GM19025 (cell line): ENCODE results near the gene SLAMF8.
A peak's percentile ranks its signal among the peaks of the same experiment; 100 is the strongest.

Experiments
- ATAC-seq: cut with Tn5 transposase; IDR thresholded peaks from one replicate; pipeline ENCODE4 v1.9.1; 2021; ENCODE audit warnings: mild to moderate bottlenecking, low read depth, moderate library complexity; ENCODE audit not compliant: unreplicated experiment

SLAMF8 gene

GRCh38 chr1:159817276-159818041 is 9.2 kb upstream of the SLAMF8 start:
- no peak for ATAC-seq

DNA sequence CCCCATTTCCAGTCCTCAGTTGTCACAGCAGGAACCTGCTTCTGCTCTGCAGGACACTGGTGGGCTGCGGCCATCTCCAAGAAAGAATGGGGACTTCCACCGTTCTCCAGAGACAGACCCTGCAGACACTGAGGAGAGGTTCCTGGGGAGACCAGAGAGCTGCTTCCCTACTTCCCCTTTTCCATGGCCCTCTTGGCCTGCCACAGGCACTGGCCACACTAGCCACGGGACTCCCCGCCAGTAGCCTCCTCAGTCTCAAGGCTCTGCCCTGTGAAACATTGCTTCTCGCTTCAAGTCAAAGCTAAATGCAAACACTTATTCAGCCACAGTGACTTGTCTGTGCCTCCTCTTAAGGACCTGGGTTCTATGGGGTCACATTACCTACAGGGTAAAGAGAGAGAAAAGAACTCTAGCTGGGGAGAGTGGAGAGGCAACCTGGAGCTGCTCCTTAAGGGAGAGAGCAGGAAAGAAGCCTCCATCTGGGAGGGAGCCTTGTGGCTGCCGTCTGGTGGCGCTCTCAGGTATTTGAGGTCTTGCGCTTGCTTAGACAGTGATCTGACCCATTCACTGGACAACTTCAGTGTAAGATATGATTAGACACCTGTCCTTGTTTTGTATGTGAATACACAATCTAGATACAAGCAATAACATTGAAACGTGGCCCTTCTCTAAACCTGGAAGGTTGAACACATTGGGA is 5.4 kb upstream of the SLAMF8 start:
- ATAC-seq = no peak

- ATAC-seq = no peak
These were observed 3.3 kb upstream of the SLAMF8 start for GRCh38 chr1:159823406-159823805.

DNA sequence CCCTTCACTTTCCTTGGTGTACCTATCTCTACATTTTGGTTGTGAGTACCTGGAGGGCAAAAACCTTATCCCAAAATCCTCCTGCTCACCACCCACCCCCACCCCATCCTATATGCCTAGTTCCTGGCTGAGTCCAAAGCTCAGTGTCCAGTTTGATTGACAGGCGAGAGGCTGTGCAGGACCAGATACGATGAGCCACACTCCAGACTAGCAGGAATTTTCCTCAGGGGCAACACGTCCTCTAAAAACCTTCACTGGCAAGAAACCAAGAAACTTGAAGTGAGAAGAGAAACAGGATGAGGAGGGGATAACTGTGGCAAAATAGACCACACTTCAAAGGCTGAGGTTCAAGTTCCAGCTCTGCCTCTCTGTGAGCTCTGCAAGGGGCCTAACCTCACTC is 1.1 kb upstream of the SLAMF8 start:
- no peak for ATAC-seq

DNA sequence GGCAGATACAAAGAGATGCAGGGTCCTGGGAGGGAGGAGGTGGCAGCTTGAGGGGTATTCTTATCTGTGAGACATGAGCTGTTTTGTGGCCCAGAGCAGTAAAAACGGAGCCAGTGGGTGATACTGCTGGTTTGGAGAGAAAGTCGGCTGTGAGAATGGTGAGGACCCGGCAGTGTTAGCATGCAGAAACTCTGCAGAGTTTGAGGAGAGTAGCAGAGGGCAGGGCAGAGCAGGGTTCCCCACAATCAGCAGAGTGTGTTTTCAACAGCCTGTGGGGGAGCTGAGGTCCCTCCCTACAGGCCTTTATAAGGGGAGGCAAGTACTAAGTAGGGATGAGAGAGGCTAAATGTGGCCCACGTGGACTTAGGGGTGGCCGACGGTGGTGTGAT is 423 bp downstream of the SLAMF8 start:
- ATAC-seq = no peak

DNA sequence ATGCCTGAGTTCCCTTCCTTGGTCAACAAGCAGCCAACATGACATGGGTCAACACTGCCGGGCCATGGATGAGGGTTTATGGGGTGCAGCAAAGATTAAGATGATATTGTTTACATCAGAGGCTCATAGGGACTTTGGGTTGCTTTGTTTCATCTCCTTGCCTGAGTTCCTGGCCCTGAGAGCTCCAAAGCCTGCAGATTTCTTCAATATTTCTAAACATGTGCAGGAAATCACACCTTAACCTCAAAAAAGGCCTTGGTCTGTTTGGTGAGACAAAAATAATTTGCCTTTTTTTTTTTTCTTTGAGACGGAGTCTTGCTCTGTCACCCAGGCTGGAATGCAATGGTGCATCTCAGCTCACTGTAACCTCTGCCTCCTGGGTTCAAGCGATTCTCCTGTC is 876 bp downstream of the SLAMF8 start:
- no peak for ATAC-seq

DNA sequence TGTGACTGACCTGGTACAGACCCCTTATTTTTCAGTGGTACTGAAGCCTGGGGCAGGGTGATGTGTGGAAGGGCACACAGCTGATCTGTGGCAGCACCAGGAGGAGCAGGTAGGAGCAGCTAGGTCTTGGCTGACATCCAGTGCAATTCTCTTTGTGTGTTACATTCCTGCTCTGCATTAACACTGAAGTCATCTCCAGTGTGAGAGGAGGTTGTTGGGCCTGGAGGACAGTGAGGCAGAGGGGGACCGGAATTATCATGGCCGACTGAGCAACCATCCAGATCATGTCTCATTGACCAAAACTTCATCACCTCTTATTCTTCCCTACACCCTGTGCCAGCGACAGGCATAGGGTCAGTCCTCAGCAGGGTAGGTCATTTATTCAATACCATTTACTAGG is 1.5 kb downstream of the SLAMF8 start:
- ATAC-seq = no peak

GRCh38 chr1:159828581-159829272 is 2.1 kb downstream of the SLAMF8 start:
- no peak for ATAC-seq

- ATAC-seq = no peak
These were observed 2.6 kb downstream of the SLAMF8 start for GRCh38 chr1:159829273-159829634.

DNA sequence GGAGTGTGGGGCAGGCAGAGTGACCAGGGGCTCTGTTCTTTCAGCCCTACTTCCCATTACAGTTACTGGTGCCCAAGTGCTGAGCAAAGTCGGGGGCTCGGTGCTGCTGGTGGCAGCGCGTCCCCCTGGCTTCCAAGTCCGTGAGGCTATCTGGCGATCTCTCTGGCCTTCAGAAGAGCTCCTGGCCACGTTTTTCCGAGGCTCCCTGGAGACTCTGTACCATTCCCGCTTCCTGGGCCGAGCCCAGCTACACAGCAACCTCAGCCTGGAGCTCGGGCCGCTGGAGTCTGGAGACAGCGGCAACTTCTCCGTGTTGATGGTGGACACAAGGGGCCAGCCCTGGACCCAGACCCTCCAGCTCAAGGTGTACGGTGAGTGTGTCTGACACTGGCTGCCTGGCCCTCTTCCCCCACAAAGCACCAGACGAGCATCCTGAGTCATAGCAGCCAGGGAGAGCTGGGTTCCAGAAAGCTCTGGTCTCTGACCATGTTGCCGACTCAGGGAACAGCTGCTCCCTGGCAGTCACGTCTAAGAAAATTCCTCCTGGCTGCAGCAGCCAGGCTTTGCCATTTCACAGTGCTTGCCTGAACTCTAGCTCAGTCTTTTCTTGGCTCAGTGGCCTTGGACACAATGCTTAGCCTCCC is 3.3 kb downstream of the SLAMF8 start:
- ATAC-seq = no peak

GRCh38 chr1:159830722-159831121 is 4.0 kb downstream of the SLAMF8 start:
- no peak for ATAC-seq

- no peak for ATAC-seq
These were observed 4.9 kb downstream of the SLAMF8 start for GRCh38 chr1:159831412-159832141.

GRCh38 chr1:159832309-159832708 is 5.6 kb downstream of the SLAMF8 start:
- no peak for ATAC-seq

- ATAC-seq = no peak
These were observed 8.7 kb downstream of the SLAMF8 start for GRCh38 chr1:159835356-159835755.

DNA sequence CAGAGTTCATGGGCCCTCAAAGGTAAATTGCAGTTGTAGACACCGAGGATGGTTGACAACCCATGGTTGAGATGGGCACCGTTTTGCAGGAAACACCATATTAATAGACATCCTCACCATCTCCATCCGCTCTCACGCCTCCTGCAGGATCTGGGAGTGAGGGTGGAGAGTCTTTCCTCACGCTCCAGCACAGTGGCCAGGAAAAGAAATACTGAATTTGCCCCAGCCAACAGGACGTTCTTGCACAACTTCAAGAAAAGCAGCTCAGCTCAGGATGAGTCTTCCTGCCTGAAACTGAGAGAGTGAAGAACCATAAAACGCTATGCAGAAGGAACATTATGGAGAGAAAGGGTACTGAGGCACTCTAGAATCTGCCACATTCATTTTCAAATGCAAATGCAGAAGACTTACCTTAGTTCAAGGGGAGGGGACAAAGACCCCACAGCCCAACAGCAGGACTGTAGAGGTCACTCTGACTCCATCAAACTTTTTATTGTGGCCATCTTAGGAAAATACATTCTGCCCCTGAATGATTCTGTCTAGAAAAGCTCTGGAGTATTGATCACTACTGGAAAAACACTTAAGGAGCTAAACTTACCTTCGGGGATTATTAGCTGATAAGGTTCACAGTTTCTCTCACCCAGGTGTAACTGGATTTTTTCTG is 9.3 kb downstream of the SLAMF8 start:
- ATAC-seq = no peak

GRCh38 chr1:159838715-159839114 is 12.0 kb downstream of the SLAMF8 start:
- peak; percentile 34 for ATAC-seq

DNA sequence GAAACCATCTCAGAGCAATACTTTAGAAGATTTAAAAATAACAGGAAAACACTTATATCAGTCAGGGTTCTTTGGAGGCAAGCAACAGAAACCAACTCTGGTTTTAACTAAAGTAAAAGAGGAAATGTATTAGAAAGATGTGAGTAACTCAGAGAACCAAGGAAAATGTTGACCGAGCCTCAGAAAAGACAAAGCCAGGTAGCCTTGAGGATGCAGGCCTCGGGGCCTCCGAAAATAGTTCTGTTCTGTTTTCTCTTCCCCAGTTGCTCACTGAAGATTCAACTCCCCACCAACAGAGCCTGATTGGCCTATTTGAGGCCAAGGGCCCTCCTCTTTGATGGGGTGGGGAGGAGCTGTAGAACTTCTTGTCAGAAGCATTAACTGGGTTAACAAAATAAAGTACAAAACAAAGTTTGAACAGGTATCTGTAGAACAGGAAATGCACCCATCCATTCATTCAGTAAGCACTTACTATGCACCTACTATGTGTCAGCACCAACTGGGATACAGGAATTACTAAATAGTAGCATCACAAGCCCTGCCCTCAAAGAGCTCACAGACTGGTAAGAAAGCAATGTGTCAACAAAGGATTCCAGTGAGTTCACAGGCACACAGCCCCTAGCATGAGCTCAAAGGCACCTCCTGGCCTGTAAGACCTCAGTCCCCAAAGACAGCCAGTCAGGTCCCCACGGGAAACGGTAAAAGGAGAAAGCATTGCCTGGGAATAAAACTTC is 12.6 kb downstream of the SLAMF8 start:
- ATAC-seq = peak; percentile 56

DNA sequence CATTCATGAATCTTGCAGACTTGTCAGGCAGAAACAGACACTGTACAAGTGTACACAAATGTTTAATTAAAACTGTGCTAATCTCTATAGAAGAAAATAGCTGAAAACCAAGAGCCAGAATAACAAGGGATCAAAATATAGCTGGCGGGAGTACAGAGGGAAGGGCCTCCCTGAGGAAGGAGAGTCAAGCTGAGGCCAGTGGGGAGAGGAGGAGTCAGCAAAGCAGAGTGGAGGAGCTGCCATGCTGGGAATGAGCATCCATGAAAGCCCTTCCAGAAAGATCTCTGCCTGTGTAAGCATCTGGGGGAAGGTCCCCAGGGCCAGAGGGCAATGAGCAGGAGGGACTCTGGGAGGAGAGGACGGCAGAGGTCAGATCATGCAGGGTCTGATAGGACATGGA is 15.1 kb downstream of the SLAMF8 start:
- ATAC-seq = no peak

DNA sequence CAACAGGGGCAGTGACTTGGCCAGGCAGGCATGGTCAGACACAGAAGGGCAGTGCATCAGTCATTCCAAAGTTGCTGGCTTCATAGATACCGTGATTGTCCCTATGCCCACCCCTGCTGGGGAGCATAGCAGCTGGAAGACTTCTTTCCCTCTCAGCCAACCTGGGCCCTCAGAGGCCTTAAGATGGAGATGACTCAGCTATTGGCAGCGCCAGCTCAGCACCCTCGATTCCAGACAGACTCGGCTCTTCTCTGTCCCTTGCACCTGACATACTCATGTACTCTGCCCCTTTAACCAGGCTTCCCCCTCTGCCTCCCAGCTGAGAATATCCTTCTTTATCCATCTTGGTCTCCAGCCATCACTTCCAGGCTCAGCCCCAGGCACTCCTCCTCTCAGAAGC is 16.8 kb downstream of the SLAMF8 start:
- no peak for ATAC-seq
